Neural cell (in vitro differentiated cells): ENCODE data around the gene CTNNA2. TPM values are rescaled to one million over a fixed set of nuclear protein-coding genes. Genes with fewer than 3 reads are reported as not detected.

Source experiments
- H2AFZ ChIP-seq: fragments of 200-600, 300-800 bp; sonication (generic), shearing (Covaris generic); 2 replicates; pipeline ENCODE4 v1.6.0; 2014; ENCODE audit warnings: low read depth, mild to moderate bottlenecking, antibody characterized with exemption, low read length, moderate library complexity
- H3F3A ChIP-seq: fragments of 200-600 bp; shearing (Covaris generic); 2 replicates; pipeline ENCODE4 v1.6.1; 2016; ENCODE audit warnings: mild to moderate bottlenecking, moderate library complexity, mixed read lengths, antibody characterized with exemption, low read length; ENCODE audit not compliant: insufficient read depth, poor library complexity, severe bottlenecking
- H3K27ac ChIP-seq: fragments of 200-600, 300-800 bp; sonication (generic), shearing (Covaris generic); 2 replicates; pipeline ENCODE4 v1.5.1; 2014; ENCODE audit warnings: mild to moderate bottlenecking, low read length, moderate library complexity
- H3K27me3 ChIP-seq: fragments of 300-800, 200-600 bp; sonication (generic), shearing (Covaris generic); 2 replicates; pipeline ENCODE4 v1.6.0; 2014; ENCODE audit warnings: mild to moderate bottlenecking, low read depth, low read length, moderate library complexity; ENCODE audit not compliant: insufficient read depth
- H3K36me3 ChIP-seq: fragments of 300-800, 200-600 bp; sonication (generic), shearing (Covaris generic); 2 replicates; pipeline ENCODE4 v1.5.1; 2014; ENCODE audit warnings: mild to moderate bottlenecking, antibody characterized with exemption, low read length, moderate library complexity; ENCODE audit not compliant: insufficient read depth
- H3K4me2 ChIP-seq: fragments of 300-800, 200-600 bp; sonication (generic), shearing (Covaris generic); 2 replicates; pipeline ENCODE4 v1.6.0; 2014; ENCODE audit warnings: mild to moderate bottlenecking, low read length
- H3K4me3 ChIP-seq: fragments of 300-800, 200-600 bp; sonication (generic), shearing (Covaris generic); 2 replicates; pipeline ENCODE4 v1.5.1; 2014; ENCODE audit warnings: mild to moderate bottlenecking, low read length, moderate library complexity
- H3K79me2 ChIP-seq: fragments of 200-600 bp; shearing (Covaris generic); replicated peaks from 2 replicates; pipeline ENCODE4 v1.6.0; 2014; ENCODE audit warnings: mild to moderate bottlenecking, low read length, moderate library complexity; ENCODE audit not compliant: insufficient read depth
- H3K9ac ChIP-seq: fragments of 300-800, 200-600 bp; sonication (generic), shearing (Covaris generic); 2 replicates; pipeline ENCODE4 v1.6.1; 2016; ENCODE audit warnings: mild to moderate bottlenecking, low read length, mixed read lengths
- H3K9me2 ChIP-seq: fragments of 200-600 bp; shearing (Covaris generic); 2 replicates; pipeline ENCODE4 v1.6.1; 2016; ENCODE audit warnings: mild to moderate bottlenecking, low read length, mixed read lengths; ENCODE audit not compliant: insufficient read depth
- H3K9me3 ChIP-seq: fragments of 200-600, 300-800 bp; sonication (generic), shearing (Covaris generic); 2 replicates; pipeline ENCODE4 v1.6.1; 2016; ENCODE audit warnings: mild to moderate bottlenecking, mixed run types, low read length, moderate library complexity, mixed read lengths
- H4K20me1 ChIP-seq: fragments of 200-600 bp; shearing (Covaris generic); 2 replicates; pipeline ENCODE4 v1.6.1; 2016; ENCODE audit warnings: mild to moderate bottlenecking, mixed run types; ENCODE audit not compliant: insufficient read depth
- EP300 ChIP-seq: fragments of 450-650 bp; conservative IDR thresholded peaks from 2 replicates; pipeline ENCODE4 v1.6.1; 2014; ENCODE audit warnings: antibody characterized with exemption, mild to moderate bottlenecking, moderate library complexity; ENCODE audit not compliant: poor library complexity, severe bottlenecking
- EZH2 ChIP-seq: fragments of 200-600, 300-800 bp; shearing (Covaris generic), sonication (generic); IDR thresholded peaks from 2 replicates; pipeline ENCODE4 v1.6.1; 2014; ENCODE audit warnings: antibody characterized with exemption, low read length, borderline replicate concordance, mild to moderate bottlenecking; ENCODE audit not compliant: insufficient read depth, poor library complexity, severe bottlenecking
- MXI1 ChIP-seq: fragments of 450-650 bp; conservative IDR thresholded peaks from 2 replicates; pipeline ENCODE4 v1.6.1; 2014; ENCODE audit warnings: antibody characterized with exemption, mild to moderate bottlenecking; ENCODE audit not compliant: poor library complexity, severe bottlenecking
- POLR2AphosphoS5 ChIP-seq: IDR thresholded peaks from 2 replicates; pipeline ENCODE4 v1.6.1; 2012
- RAD21 ChIP-seq: fragments of 450-650 bp; conservative IDR thresholded peaks from 2 replicates; pipeline ENCODE4 v1.6.1; 2014; ENCODE audit warnings: antibody characterized with exemption, mild to moderate bottlenecking, moderate library complexity
- SMC3 ChIP-seq: fragments of 450-650 bp; conservative IDR thresholded peaks from 2 replicates; pipeline ENCODE4 v1.6.1; 2014; ENCODE audit warnings: antibody characterized with exemption, mild to moderate bottlenecking, moderate library complexity; ENCODE audit not compliant: poor library complexity
- TAF1 ChIP-seq: IDR thresholded peaks from 2 replicates; pipeline ENCODE4 v1.6.1; 2012; ENCODE audit warnings: low read depth
- polyA plus RNA-seq: library from polyadenylated mRNA; depleted of rRNA; stranded (reverse); fragments of >200 nt; gene quantifications from 2 replicates; pipeline ENCODE4 v1.2.3, GENCODE V29; 2014
- TF ChIP-seq, protein P1 (sequence below): IDR thresholded peaks from 2 replicates; pipeline ENCODE4 v1.6.1; 2012; ENCODE audit warnings: borderline replicate concordance
- TF ChIP-seq, protein P2 (sequence below): fragments of 450-650 bp; IDR thresholded peaks from 2 replicates; pipeline ENCODE4 v1.5.1; 2014; ENCODE audit warnings: antibody characterized with exemption, mild to moderate bottlenecking, moderate library complexity; ENCODE audit not compliant: poor library complexity, severe bottlenecking

Gene CTNNA2
- polyA plus RNA-seq, 1 donor from 2014 or later: 194 TPM

DNA sequence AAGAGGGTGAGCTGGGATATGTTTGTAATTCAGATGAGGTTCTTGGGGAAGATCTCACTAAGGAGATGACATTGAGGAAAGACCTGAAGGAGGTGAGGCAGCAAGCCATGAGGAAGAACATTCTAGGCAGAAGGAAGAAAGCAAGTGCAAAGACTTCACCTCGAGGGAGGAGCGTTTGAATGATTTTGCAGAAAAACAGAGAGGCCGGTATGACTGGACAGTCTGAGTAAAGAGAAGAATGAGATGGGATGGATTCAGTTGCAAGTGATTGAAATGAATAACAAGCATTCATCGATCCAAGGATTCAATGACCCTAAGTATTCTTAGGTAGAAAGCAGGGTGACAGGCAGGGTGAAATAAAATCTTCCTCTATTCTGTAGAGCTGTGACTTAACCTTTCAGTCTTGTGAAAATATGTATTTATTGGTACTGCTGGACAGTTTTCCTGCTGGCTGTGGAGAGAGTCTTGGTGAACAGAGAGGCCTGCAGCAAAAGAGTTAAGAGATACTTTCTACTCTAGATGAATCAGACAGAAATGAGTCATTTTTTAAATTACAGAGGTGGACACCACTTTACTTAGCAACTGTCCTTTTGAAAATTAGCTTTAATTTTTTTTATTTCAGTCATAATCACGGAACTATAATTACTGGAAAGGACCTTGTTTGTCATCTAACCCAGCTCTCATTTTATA, 513.3 kb downstream of the CTNNA2 start:
- H3F3A ChIP-seq: no peaks in the 10 kb centered on the region
- no peak overlapping the region for H3K9ac ChIP-seq
- H3K27me3 ChIP-seq: no peaks in the 10 kb centered on the region
- no peak overlapping the region for H3K27ac ChIP-seq
- no peaks in the 10 kb centered on the region for H3K79me2 ChIP-seq
- H3K9me2 ChIP-seq: no peaks in the 10 kb centered on the region
- H3K4me3 ChIP-seq: no peak overlapping the region
- no peaks in the 10 kb centered on the region for H3K9me3 ChIP-seq
- no peaks in the 10 kb centered on the region for H3K36me3 ChIP-seq
- no peak for TF ChIP-seq EZH2
- TF ChIP-seq RAD21: no peak
- TF ChIP-seq, protein P1, sequence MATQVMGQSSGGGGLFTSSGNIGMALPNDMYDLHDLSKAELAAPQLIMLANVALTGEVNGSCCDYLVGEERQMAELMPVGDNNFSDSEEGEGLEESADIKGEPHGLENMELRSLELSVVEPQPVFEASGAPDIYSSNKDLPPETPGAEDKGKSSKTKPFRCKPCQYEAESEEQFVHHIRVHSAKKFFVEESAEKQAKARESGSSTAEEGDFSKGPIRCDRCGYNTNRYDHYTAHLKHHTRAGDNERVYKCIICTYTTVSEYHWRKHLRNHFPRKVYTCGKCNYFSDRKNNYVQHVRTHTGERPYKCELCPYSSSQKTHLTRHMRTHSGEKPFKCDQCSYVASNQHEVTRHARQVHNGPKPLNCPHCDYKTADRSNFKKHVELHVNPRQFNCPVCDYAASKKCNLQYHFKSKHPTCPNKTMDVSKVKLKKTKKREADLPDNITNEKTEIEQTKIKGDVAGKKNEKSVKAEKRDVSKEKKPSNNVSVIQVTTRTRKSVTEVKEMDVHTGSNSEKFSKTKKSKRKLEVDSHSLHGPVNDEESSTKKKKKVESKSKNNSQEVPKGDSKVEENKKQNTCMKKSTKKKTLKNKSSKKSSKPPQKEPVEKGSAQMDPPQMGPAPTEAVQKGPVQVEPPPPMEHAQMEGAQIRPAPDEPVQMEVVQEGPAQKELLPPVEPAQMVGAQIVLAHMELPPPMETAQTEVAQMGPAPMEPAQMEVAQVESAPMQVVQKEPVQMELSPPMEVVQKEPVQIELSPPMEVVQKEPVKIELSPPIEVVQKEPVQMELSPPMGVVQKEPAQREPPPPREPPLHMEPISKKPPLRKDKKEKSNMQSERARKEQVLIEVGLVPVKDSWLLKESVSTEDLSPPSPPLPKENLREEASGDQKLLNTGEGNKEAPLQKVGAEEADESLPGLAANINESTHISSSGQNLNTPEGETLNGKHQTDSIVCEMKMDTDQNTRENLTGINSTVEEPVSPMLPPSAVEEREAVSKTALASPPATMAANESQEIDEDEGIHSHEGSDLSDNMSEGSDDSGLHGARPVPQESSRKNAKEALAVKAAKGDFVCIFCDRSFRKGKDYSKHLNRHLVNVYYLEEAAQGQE: no peak
- TF ChIP-seq SMC3: no peak
- TF ChIP-seq MXI1: no peak
- TF ChIP-seq EP300: no peak
- TF ChIP-seq POLR2AphosphoS5: no peak
- no peaks in the 10 kb centered on the region for H4K20me1 ChIP-seq
- no peak overlapping the region for H2AFZ ChIP-seq
- H3K4me2 ChIP-seq: no peak overlapping the region

DNA sequence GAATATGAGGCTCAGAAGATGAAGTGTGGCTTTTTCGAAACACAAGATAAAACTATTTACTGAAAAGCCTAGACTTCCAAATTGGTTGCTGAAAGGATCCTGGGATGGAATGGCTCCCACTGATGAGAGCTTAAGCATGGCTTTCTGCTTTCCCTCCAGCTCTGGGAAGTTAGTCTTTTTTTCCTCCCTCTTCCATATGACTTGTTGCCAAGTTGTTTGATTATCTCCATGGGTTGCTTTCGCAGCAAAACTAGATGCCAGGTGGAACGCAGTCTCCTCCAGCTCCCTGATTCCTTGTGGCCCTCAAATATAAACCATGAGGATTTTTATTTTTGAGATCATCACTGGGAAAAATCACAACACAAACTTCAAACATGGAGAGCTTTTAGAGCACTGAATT, 515.2 kb downstream of the CTNNA2 start:
- Histone ChIP-seq H3K4me3 (no peak overlapping the region), H3K9me3 (no peaks in the 10 kb centered on the region), H3F3A (no peaks in the 10 kb centered on the region), H3K79me2 (no peaks in the 10 kb centered on the region), H3K9me2 (no peaks in the 10 kb centered on the region), H3K36me3 (no peaks in the 10 kb centered on the region), H3K27me3 (no peaks in the 10 kb centered on the region), H3K9ac (no peak overlapping the region), H3K4me2 (no peak overlapping the region), H2AFZ (no peak overlapping the region), H3K27ac (no peak overlapping the region), H4K20me1 (no peaks in the 10 kb centered on the region)
- TF ChIP-seq SMC3: no peak
- TF ChIP-seq MXI1: no peak
- TF ChIP-seq, protein P2, sequence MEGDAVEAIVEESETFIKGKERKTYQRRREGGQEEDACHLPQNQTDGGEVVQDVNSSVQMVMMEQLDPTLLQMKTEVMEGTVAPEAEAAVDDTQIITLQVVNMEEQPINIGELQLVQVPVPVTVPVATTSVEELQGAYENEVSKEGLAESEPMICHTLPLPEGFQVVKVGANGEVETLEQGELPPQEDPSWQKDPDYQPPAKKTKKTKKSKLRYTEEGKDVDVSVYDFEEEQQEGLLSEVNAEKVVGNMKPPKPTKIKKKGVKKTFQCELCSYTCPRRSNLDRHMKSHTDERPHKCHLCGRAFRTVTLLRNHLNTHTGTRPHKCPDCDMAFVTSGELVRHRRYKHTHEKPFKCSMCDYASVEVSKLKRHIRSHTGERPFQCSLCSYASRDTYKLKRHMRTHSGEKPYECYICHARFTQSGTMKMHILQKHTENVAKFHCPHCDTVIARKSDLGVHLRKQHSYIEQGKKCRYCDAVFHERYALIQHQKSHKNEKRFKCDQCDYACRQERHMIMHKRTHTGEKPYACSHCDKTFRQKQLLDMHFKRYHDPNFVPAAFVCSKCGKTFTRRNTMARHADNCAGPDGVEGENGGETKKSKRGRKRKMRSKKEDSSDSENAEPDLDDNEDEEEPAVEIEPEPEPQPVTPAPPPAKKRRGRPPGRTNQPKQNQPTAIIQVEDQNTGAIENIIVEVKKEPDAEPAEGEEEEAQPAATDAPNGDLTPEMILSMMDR: no peak
- TF ChIP-seq POLR2AphosphoS5: no peak
- no peak for TF ChIP-seq EZH2
- TF ChIP-seq TAF1: no peak
- TF ChIP-seq RAD21: no peak
- TF ChIP-seq EP300: no peak
- TF ChIP-seq, protein P1: no peak
